Measurements from ENCODE around the gene CAMP.

GRCh38 chr3:48209445-48209844 is 13.8 kb upstream of the CAMP start:
- no peak for TF ChIP-seq FOXP2 (optimal IDR thresholded peaks at IDR 0.05; ENCODE audit: control extremely low read depth, extremely low read length, insufficient read depth)
- TF ChIP-seq POLR2AphosphoS5 (IDR thresholded peaks at IDR 0.05; ENCODE audit: borderline replicate concordance, low read depth, low read length) = no peak
